ENCODE results near the gene CHAD.
A peak's percentile ranks its signal among the peaks of the same experiment; 100 is the strongest.

Gene CHAD

GRCh38 chr17:50491505-50491904 lies 22.8 kb upstream of the CHAD start:
- no peak overlapping the region for H3K9ac ChIP-seq (ENCODE audit: low read depth, low read length)
- H3K27ac ChIP-seq (ENCODE audit: low read length) = no peak overlapping the region
- no peak overlapping the region for H3K4me3 ChIP-seq (ENCODE audit: low read length)
- no peaks in the 10 kb centered on the region for H3K36me3 ChIP-seq (ENCODE audit: insufficient read depth, low read depth, low read length)
- no peaks in the 10 kb centered on the region for H3K9me3 ChIP-seq (ENCODE audit: insufficient read depth, low read depth, low read length)
- no peaks in the 10 kb centered on the region; the same call in 1 of the 2 replicates for H3K4me1 ChIP-seq (ENCODE audit: insufficient read depth, low read length)
- no peaks in the 10 kb centered on the region for H3K27me3 ChIP-seq (ENCODE audit: insufficient read depth, low read length)

- H3K4me1 ChIP-seq (ENCODE audit: insufficient read depth, low read length) = no peaks in the 10 kb centered on the region; the same call in 1 of the 2 replicates
- no peaks in the 10 kb centered on the region for H3K27me3 ChIP-seq (ENCODE audit: insufficient read depth, low read length)
- no peak overlapping the region for H3K9ac ChIP-seq (ENCODE audit: low read depth, low read length)
- H3K27ac ChIP-seq (ENCODE audit: low read length) = no peak overlapping the region
- H3K9me3 ChIP-seq (ENCODE audit: insufficient read depth, low read depth, low read length) = no peaks in the 10 kb centered on the region
- H3K4me3 ChIP-seq (ENCODE audit: low read length) = no peak overlapping the region
- H3K36me3 ChIP-seq (ENCODE audit: insufficient read depth, low read depth, low read length) = peaks cover 22% of the 10 kb centered on the region
Measured at GRCh38 chr17:50488880-50489279, 20.2 kb upstream of the CHAD start.

DNA sequence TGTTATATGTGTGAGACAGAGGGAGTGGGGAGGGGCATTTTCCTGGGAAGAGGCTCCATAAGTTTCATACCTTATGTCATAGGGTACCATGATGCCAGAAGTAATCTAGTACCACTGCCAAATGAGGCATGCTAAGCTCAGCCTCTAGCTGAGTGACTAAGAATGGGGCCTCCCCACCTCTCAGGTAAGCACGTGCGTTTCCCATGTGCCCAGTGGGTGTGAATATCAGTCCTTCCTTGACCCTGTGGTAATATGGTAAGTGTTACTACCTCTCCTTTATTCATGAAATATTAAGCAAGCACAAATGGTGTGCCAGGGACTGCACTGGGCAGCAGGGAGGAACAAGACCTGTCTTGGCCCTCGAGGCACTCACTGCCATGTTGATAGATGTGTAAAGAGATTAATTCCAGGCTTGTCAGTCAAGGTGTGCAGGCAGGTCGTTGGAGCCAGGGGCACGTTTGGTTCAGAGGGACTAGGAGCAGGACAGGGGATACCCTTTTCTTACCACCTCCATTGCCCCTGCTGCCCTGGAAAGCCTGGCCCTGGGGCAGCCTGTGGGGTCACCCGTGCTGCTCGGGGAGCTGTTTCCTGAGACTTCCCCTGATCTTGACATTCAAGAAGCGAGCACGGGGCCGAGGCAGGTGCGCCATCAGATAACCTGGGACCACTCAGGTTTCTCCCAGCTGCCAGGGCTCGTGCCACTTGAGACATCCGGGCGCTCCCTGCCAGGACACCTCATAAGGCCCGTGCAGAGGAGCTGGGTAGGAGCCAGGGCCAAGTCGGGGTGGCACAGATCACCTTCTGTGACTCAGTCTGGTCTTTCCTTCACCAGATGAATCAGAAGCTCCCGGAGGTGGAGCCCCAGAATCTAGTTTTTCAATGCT lies 18.8 kb upstream of the CHAD start:
- Histone ChIP-seq H3K4me3 (ENCODE audit: low read length) (no peak overlapping the region), H3K9me3 (ENCODE audit: insufficient read depth, low read depth, low read length) (no peaks in the 10 kb centered on the region), H3K9ac (ENCODE audit: low read depth, low read length) (no peak overlapping the region; the same call in 1 of the 2 replicates), H3K27ac (ENCODE audit: low read length) (no peak overlapping the region), H3K4me1 (ENCODE audit: insufficient read depth, low read length) (no peaks in the 10 kb centered on the region; the same call in 1 of the 2 replicates), H3K36me3 (ENCODE audit: insufficient read depth, low read depth, low read length) (peaks cover 29% of the 10 kb centered on the region), H3K27me3 (ENCODE audit: insufficient read depth, low read length) (no peaks in the 10 kb centered on the region)

- Histone ChIP-seq H3K27me3 (ENCODE audit: insufficient read depth, low read length) (no peaks in the 10 kb centered on the region), H3K4me1 (ENCODE audit: insufficient read depth, low read length) (no peaks in the 10 kb centered on the region; the same call in 1 of the 2 replicates), H3K27ac (ENCODE audit: low read length) (no peak overlapping the region), H3K9me3 (ENCODE audit: insufficient read depth, low read depth, low read length) (no peaks in the 10 kb centered on the region), H3K36me3 (ENCODE audit: insufficient read depth, low read depth, low read length) (peaks cover 37% of the 10 kb centered on the region), H3K9ac (ENCODE audit: low read depth, low read length) (no peak overlapping the region), H3K4me3 (ENCODE audit: low read length) (no peak overlapping the region)
Measured at GRCh38 chr17:50484386-50485155, 15.9 kb upstream of the CHAD start.

DNA sequence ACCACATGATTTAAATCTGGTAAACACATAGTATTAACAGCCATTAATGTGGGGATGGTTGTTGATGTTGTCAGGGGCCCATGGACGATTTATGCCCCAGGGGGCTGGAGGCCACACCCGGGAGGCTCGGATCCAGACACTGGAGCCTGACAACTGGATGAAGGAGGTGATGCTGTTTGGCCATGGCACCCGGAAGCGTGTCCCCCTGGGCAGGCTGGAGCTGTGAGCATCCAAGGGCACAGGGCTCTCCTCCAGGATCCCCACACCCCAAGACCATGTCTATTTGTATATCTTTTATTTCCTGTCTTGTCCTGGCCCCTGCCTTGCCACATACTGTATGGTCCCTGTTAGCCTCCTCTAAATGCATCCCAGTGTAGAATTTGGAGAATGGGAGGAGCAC lies 14.6 kb upstream of the CHAD start:
- H3K27ac ChIP-seq (ENCODE audit: low read length) = no peak overlapping the region
- H3K4me1 ChIP-seq (ENCODE audit: insufficient read depth, low read length) = no peaks in the 10 kb centered on the region; the same call in 1 of the 2 replicates
- H3K9ac ChIP-seq (ENCODE audit: low read depth, low read length) = no peak overlapping the region
- H3K36me3 ChIP-seq (ENCODE audit: insufficient read depth, low read depth, low read length) = peaks cover 37% of the 10 kb centered on the region
- no peak overlapping the region for H3K4me3 ChIP-seq (ENCODE audit: low read length)
- H3K27me3 ChIP-seq (ENCODE audit: insufficient read depth, low read length) = no peaks in the 10 kb centered on the region; the same call in 1 of the 2 replicates
- H3K9me3 ChIP-seq (ENCODE audit: insufficient read depth, low read depth, low read length) = no peaks in the 10 kb centered on the region

- Histone ChIP-seq H3K4me3 (ENCODE audit: low read length) (no peak overlapping the region), H3K27me3 (ENCODE audit: insufficient read depth, low read length) (peaks cover 7% of the 10 kb centered on the region; the same call in 1 of the 2 replicates), H3K27ac (ENCODE audit: low read length) (no peak overlapping the region), H3K9ac (ENCODE audit: low read depth, low read length) (no peak overlapping the region), H3K9me3 (ENCODE audit: insufficient read depth, low read depth, low read length) (no peaks in the 10 kb centered on the region), H3K36me3 (ENCODE audit: insufficient read depth, low read depth, low read length) (peaks cover 37% of the 10 kb centered on the region), H3K4me1 (ENCODE audit: insufficient read depth, low read length) (no peaks in the 10 kb centered on the region; the same call in 1 of the 2 replicates)
Measured at GRCh38 chr17:50482516-50482915, 13.8 kb upstream of the CHAD start.

- peaks cover 12% of the 10 kb centered on the region; the same call in 1 of the 2 replicates for H3K27me3 ChIP-seq (ENCODE audit: insufficient read depth, low read length)
- H3K4me1 ChIP-seq (ENCODE audit: insufficient read depth, low read length) = no peaks in the 10 kb centered on the region; the same call in 1 of the 2 replicates
- peaks cover 37% of the 10 kb centered on the region for H3K36me3 ChIP-seq (ENCODE audit: insufficient read depth, low read depth, low read length)
- no peaks in the 10 kb centered on the region for H3K9me3 ChIP-seq (ENCODE audit: insufficient read depth, low read depth, low read length)
- H3K9ac ChIP-seq (ENCODE audit: low read depth, low read length) = no peak overlapping the region
- H3K27ac ChIP-seq (ENCODE audit: low read length) = no peak overlapping the region
- no peak overlapping the region for H3K4me3 ChIP-seq (ENCODE audit: low read length)
Measured at GRCh38 chr17:50482110-50482509, 13.4 kb upstream of the CHAD start.

GRCh38 chr17:50481648-50482047 lies 13.0 kb upstream of the CHAD start:
- Histone ChIP-seq H3K9ac (ENCODE audit: low read depth, low read length) (no peak overlapping the region), H3K4me3 (ENCODE audit: low read length) (no peak overlapping the region), H3K27me3 (ENCODE audit: insufficient read depth, low read length) (peaks cover 13% of the 10 kb centered on the region), H3K36me3 (ENCODE audit: insufficient read depth, low read depth, low read length) (peaks cover 37% of the 10 kb centered on the region), H3K9me3 (ENCODE audit: insufficient read depth, low read depth, low read length) (no peaks in the 10 kb centered on the region), H3K4me1 (ENCODE audit: insufficient read depth, low read length) (no peaks in the 10 kb centered on the region; the same call in 1 of the 2 replicates), H3K27ac (ENCODE audit: low read length) (no peak overlapping the region)

DNA sequence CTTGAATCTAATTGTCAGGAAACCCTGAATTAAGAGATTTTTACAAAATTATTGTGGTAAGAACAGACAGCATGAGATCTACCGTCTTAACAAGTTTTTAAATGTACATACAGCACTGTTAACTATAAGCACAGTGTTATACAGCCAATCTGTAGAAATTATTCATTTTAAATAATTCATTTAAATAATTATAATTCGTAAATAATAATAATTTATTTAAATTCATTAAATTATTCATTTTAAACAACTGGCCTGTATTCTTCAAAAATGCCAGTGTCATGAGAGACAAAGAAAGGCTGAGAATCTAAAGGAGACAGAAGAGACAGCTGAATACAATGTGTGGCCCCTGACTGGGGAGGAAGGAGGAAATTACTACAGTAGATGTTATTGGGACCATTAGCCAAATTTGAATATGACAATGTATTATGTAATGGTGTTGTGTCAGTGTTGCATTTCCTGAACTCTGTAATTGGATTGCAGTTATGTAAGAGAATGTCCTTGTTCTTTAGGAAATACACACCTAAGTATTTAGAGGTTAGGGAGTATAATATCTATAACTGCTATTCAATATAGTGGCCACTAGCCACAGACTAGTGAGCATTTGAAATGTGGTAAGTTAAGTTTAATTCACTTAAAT lies 12.3 kb upstream of the CHAD start:
- Histone ChIP-seq H3K27ac (ENCODE audit: low read length) (no peak overlapping the region), H3K4me1 (ENCODE audit: insufficient read depth, low read length) (no peaks in the 10 kb centered on the region; the same call in 1 of the 2 replicates), H3K27me3 (ENCODE audit: insufficient read depth, low read length) (peaks cover 18% of the 10 kb centered on the region), H3K9me3 (ENCODE audit: insufficient read depth, low read depth, low read length) (no peaks in the 10 kb centered on the region), H3K9ac (ENCODE audit: low read depth, low read length) (no peak overlapping the region), H3K36me3 (ENCODE audit: insufficient read depth, low read depth, low read length) (peaks cover 36% of the 10 kb centered on the region), H3K4me3 (ENCODE audit: low read length) (no peak overlapping the region)

DNA sequence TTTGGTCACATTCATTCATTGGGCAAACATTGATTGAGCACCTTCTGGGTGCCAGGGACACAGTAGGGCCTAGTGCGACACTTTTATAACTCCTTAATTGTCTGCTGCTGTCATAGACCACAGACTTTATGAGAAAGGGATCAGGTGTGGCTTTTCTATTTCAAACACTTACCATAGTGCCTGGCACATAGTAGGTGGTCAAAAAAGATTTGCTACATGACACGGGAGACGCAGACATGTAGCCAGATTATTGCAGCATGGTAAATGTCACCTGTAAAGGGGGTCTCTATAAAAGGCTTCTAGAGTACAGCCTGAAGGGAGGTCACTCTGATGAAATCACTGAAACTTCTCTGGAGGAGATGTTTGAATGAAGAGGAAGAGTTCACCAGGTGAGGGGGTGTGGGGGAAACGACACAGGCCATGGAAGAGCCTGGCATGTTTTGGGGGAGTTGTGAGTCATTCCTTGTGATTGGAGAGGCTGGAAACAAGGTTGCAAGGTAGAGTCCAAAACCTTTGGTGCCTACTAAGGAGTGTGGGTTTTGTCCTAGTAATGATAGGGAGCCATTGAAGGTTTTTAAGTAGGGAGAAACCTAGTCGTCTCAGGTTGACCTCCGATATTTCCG lies 11.6 kb upstream of the CHAD start:
- peak overlapping the region; percentile 91; the same call in 1 of the 2 replicates for H3K4me3 ChIP-seq (ENCODE audit: low read length)
- H3K27me3 ChIP-seq (ENCODE audit: insufficient read depth, low read length) = peaks cover 25% of the 10 kb centered on the region
- no peak overlapping the region for H3K27ac ChIP-seq (ENCODE audit: low read length)
- H3K4me1 ChIP-seq (ENCODE audit: insufficient read depth, low read length) = no peaks in the 10 kb centered on the region; the same call in 1 of the 2 replicates
- no peaks in the 10 kb centered on the region for H3K9me3 ChIP-seq (ENCODE audit: insufficient read depth, low read depth, low read length)
- H3K9ac ChIP-seq (ENCODE audit: low read depth, low read length) = no peak overlapping the region
- peaks cover 29% of the 10 kb centered on the region for H3K36me3 ChIP-seq (ENCODE audit: insufficient read depth, low read depth, low read length)
